ENCODE results near the gene P2RX7.

DNA sequence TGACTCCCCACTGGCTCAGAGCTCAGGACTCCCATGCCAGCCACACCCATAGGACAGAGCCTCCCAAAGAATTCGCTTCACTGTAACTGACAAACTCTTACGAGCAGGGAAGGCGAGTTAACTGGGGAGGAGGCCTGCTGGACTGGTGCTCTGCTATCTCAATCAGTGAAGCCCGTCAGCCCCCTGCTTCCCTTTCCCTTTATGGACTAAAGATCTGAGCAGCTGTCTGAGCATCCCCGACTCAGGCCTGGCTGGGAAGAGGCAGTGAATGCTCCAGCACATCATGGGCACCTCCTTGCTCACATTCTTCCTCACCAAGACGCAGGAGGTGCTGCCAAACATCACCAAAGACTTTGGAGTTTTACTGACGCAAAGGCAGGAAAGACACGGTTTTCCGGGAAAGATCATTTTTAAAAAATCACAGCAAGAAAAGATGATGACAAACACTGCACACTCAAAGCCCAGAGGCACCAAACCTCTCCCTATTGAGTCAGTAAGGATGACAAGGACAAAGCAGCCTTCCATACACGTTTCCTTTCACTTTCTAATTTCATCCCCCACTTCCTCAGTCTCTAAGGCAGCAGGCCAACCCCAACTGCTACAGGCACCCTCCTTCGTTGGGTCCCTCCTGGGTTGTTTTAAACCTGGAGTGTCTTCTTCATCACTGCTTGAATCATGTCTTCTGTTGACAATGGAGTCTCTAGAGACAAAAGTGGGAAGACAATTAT lies 45.0 kb upstream of the P2RX7 start:
- TF ChIP-seq POLR2A (IDR thresholded peaks at IDR 0.05): no peak
- TF ChIP-seq, protein P1, sequence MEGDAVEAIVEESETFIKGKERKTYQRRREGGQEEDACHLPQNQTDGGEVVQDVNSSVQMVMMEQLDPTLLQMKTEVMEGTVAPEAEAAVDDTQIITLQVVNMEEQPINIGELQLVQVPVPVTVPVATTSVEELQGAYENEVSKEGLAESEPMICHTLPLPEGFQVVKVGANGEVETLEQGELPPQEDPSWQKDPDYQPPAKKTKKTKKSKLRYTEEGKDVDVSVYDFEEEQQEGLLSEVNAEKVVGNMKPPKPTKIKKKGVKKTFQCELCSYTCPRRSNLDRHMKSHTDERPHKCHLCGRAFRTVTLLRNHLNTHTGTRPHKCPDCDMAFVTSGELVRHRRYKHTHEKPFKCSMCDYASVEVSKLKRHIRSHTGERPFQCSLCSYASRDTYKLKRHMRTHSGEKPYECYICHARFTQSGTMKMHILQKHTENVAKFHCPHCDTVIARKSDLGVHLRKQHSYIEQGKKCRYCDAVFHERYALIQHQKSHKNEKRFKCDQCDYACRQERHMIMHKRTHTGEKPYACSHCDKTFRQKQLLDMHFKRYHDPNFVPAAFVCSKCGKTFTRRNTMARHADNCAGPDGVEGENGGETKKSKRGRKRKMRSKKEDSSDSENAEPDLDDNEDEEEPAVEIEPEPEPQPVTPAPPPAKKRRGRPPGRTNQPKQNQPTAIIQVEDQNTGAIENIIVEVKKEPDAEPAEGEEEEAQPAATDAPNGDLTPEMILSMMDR (IDR thresholded peaks at IDR 0.05): no peak

Measured in ovary (tissue), 3 donors.